Stimulated activated CD8-positive, alpha-beta memory T cell treated with anti-CD3 and anti-CD28 coated beads, Interleukin-12 subunit alpha, Interleukin-12 subunit beta, amount 100 ng/mL, for 1 hour (primary cell): ENCODE results near the gene CSF3.
A peak's percentile ranks its signal among the peaks of the same experiment; 100 is the strongest.

Source experiments
- DNase-seq: peaks from one replicate; pipeline ENCODE4 v3.0.0-alpha.2; 2020; ENCODE audit warnings: low read depth

Gene CSF3, protein sequence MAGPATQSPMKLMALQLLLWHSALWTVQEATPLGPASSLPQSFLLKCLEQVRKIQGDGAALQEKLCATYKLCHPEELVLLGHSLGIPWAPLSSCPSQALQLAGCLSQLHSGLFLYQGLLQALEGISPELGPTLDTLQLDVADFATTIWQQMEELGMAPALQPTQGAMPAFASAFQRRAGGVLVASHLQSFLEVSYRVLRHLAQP

GRCh38 chr17:40015005-40015997 lies at the start of gene CSF3:
Gene CSF3 (plus strand): TSS chr17:40015440. CDS start chr17:40015475, 35 bp downstream.
- DNase-seq, result no peak

DNA sequence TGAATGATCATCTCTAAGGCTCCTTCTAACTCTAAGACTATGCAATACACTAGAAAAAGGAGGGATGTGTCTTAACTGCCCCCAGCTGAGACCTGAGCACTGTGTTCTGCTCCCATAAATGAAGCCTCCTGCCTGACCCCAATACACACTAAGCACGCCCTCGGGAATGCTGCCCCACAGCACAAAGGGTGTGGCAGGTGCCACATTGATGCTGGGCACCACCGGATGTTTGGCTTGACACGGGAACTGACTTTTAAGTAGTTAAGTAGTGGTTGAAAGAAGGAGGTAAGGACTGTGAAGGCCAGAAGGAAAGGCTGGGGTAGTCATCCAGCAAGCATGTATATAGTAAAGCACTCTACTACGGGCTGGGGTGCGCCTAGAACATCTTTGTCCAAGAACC lies 48.5 kb upstream of the CSF3 start:
- no peak for DNase-seq

- no peak for DNase-seq
Measured at GRCh38 chr17:39968761-39969160, 46.5 kb upstream of the CSF3 start.

GRCh38 chr17:39969375-39969774 lies 45.9 kb upstream of the CSF3 start:
- no peak for DNase-seq

GRCh38 chr17:39970157-39970692 lies 45.0 kb upstream of the CSF3 start:
- DNase-seq, result no peak

DNA sequence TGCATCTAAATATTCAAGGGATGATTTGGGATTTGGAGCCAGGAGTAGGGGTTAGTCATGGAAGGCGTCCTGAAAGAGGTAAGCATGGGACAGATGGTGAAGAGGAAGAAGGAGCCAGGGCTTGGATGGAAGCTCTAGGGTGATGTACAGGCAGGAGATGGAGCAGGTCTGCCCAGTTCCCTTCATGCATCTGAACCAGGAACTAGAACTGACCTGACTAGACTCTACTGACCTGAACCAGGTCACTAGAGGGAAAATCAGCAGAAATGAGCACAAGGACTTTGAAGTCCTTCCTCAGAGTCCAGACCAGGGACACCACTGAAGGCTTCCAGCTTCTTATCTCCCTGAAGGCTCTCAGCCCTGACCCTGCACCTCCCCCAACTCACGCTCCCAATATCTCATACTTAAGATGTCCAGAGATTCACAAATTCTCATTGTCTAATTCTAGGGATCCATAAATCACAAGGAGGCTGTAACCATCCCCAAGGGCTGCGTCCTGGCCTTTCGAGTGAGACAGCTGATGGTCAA lies 44.1 kb upstream of the CSF3 start:
- DNase-seq, result no peak

DNA sequence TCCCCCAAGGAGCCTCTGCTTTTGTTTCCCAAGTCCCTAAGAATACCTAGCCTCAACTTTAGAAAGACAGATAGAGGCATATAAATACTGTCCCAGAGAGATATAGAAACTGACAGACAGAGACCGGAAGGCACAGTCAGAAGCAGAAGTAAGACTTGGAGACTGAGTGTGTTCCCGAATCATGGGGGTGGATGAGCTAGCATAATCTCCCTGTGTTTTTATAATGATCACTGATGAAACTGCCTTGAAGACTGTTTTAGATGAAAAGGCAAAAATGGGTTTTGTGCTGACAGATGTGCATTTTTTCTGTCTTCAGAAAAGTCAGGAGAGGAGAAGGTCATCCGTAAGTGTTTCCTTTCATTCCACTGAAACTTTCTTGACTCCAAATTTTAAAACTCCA lies 43.0 kb upstream of the CSF3 start:
- DNase-seq, result no peak

- no peak for DNase-seq
Measured at GRCh38 chr17:39973496-39973895, 41.7 kb upstream of the CSF3 start.

DNA sequence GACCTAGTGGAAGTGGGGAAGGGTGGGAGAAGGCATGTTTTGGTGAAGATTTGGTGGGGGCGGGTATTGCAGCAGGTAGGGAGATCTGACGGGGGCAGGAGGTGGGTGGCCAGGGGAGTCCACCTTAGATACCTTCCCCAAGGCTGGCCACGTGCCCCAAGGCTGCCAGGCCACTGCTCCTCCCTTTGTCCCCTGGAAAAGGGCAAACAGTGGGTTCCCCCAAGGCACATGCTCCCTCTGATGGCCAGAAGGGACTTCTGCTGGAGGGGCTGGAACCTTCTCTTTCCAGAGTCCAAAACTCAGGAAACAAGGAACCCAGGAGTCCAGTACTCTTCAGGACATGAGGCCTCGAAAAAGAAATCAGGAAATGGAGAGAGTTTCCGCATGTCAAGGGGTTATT lies 40.8 kb upstream of the CSF3 start:
- no peak for DNase-seq

DNA sequence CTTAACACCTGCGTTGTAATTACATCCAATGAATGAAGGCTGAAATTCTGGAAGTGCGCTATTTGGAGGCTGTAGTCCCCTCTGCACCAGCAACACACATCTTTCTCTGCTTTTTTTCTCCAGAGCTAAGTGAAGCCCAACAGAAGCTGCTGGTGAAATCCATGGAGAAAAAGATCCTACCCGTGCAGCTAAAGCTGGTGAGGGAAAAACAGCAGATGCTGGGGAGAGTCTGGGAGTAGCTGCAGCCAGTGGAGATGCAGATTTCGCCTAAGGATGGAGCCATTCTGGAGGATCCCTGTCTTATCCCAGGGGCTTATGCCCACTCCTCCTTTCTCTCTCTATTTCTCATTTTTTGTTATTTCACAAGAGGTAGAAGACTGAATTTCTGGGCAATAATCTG lies 39.4 kb upstream of the CSF3 start:
- DNase-seq, result no peak

GRCh38 chr17:39979016-39979670 lies 36.1 kb upstream of the CSF3 start:
- DNase-seq, result no peak

GRCh38 chr17:39979893-39980350 lies 35.3 kb upstream of the CSF3 start:
- no peak for DNase-seq

DNA sequence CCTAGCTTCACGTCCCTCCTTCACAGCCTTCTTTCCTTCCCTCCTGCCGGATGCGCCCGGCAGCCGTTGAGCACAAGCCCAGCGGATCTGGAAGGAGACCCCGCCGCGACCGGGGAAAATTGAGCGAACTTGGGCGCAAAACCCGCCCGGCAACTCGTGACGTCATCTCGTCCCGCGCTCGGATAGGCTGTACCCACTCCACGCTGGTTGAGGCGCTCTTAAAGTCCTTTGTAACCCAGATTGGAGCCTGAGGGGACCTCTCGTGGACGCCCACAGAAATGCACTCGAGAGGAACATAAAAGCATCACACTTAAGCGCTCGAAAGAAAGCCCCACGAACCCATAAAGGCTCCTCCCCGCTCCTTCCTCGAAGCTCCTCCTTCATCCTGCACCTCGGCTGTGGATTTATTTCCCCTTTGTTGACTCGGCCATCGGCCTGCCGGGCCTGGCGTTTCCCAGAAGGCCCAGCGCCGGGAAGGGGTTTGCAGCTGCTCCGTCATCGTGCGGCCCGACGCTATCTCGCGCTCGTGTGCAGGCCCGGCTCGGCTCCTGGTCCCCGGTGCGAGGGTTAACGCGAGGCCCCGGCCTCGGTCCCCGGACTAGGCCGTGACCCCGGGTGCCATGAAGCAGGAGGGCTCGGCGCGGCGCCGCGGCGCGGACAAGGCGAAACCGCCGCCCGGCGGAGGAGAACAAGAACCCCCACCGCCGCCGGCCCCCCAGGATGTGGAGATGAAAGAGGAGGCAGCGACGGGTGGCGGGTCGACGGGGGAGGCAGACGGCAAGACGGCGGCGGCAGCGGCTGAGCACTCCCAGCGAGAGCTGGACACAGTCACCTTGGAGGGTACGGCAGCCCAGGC lies 34.7 kb upstream of the CSF3 start, which contains the start of gene PSMD3:
Gene PSMD3 (plus strand): TSS at position 457 of the 856 bp plus-strand sequence. CDS start 164 bp downstream, at position 621.
- DNase-seq, result peak; percentile 96

- no peak for DNase-seq
Measured at GRCh38 chr17:39981207-39981741, 34.0 kb upstream of the CSF3 start.

DNA sequence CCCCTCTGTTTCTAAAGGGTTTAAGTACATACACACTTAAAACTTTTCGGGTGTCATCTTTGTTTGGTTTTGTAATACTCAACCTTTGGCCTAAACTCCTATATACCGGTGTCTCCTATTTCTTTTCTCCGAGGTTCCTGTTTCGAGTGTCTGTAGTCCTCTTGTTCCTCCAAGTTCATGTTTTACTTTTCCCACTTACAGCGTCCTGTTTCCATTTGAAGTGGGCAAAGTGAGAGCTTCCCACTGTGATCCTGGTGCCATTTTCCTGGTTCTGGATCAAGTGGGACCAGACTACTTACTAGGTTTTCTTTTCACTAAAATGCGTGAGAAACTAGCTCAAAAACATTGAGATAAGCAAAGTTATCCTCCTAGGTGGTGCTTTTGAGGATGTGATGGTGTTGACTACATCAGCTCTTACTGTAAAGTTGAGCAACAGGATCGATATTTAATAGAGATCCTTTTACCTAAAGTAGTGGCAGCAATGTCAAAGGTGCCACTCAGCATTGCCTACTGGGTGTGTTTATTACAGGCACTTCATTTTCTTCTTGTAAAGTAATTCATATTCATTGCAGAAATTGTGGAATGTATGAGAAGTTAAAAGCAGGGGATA lies 33.4 kb upstream of the CSF3 start:
- DNase-seq, result no peak

DNA sequence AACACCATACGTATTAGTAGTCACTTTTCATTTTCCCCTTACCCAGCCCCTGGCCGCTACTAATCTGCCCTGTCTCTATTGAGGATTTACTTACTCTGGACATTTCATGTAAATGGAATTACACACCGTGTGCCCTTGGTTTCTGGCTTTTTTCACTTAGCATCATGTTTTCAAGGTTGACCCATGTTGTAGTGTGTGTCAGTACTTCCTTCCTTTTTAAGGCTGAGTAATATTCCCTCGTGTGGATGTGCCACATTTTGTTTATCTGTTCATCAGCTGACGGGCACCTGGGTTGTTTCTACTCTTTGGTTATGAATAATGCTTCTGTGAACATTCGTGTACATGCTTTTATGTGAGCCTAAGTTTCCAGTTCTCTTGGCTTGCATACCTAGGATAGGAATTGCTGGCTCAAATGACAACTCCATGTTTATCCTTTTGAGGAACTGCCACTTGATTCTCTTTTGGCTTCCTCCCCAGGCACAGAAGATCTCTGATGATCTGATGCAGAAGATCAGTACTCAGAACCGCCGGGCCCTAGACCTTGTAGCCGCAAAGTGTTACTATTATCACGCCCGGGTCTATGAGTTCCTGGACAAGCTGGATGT lies 26.9 kb upstream of the CSF3 start:
- DNase-seq, result no peak

- DNase-seq, result no peak
Measured at GRCh38 chr17:39994448-39994847, 20.8 kb upstream of the CSF3 start.

GRCh38 chr17:39995438-39995837 lies 19.8 kb upstream of the CSF3 start:
- no peak for DNase-seq

DNA sequence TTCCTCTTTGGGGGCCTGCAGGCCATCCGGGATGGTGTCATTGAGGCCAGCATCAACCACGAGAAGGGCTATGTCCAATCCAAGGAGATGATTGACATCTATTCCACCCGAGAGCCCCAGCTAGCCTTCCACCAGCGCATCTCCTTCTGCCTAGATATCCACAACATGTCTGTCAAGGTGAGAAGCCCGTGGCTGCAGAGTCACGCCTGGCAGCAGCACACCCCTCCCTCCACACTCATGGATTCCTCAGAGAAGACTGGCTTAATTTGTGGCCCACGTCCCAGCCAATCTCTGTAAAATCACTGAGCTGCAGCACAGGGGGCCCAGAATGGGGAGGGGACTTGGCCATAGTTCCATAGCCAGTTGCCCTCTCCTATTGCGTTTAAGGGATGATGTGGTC lies 19.1 kb upstream of the CSF3 start:
- DNase-seq, result no peak

DNA sequence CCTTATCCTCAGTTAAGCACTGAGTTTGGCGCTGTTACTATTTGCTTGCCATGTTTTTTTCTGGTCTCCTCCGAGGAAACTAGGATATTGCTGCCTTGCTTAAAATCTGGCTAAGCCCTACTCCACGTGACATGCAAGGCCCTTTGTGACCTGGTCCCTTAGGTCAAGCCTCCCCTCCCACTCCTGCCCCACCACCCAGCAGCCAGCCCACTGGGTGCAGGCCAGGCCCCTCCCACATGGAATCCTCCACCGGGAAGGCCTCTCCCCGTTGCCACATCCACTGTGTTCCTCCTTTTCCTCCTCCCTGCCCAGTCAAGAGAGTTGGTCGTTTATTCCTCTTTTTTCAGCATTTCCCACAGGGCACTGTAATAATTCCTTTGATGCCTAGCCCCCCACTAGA lies 18.4 kb upstream of the CSF3 start:
- DNase-seq, result no peak
